AG09319 (cell line): ENCODE measurements around the gene FTSJ3.

Experiments
- DNase-seq: peaks from one replicate; pipeline ENCODE4 v3.0.0-alpha.2; 2010; ENCODE audit warnings: low read depth; ENCODE audit errors: extremely low read depth
- TF ChIP-seq, protein P1 (sequence below): IDR thresholded peaks from 2 replicates; pipeline ENCODE4 v1.5.1; 2011; ENCODE audit warnings: low read depth, mild to moderate bottlenecking, inconsistent platforms, low read length, moderate library complexity

The FTSJ3 gene

DNA sequence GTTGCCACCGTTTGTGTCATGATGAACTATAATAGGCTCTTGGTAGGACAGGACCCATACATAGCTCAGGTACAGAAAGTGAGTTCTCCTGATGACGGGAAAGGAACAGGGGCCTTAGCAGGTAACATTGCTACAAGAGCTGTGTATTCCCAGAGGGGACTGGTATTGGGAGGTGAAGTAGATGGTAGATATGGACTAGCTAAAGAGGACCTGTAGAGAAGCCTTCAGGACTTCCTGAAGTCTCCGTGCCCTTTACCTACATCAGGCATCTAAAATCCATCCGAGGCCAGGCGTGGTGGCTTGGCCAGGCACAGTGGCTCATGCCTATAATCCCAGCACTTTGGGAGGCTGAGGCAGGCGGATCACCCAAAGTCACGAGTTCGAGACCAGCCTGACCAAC lies 27.7 kb upstream of the FTSJ3 start:
- TF ChIP-seq, protein P1, sequence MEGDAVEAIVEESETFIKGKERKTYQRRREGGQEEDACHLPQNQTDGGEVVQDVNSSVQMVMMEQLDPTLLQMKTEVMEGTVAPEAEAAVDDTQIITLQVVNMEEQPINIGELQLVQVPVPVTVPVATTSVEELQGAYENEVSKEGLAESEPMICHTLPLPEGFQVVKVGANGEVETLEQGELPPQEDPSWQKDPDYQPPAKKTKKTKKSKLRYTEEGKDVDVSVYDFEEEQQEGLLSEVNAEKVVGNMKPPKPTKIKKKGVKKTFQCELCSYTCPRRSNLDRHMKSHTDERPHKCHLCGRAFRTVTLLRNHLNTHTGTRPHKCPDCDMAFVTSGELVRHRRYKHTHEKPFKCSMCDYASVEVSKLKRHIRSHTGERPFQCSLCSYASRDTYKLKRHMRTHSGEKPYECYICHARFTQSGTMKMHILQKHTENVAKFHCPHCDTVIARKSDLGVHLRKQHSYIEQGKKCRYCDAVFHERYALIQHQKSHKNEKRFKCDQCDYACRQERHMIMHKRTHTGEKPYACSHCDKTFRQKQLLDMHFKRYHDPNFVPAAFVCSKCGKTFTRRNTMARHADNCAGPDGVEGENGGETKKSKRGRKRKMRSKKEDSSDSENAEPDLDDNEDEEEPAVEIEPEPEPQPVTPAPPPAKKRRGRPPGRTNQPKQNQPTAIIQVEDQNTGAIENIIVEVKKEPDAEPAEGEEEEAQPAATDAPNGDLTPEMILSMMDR, result no peak
- no peak for DNase-seq

DNA sequence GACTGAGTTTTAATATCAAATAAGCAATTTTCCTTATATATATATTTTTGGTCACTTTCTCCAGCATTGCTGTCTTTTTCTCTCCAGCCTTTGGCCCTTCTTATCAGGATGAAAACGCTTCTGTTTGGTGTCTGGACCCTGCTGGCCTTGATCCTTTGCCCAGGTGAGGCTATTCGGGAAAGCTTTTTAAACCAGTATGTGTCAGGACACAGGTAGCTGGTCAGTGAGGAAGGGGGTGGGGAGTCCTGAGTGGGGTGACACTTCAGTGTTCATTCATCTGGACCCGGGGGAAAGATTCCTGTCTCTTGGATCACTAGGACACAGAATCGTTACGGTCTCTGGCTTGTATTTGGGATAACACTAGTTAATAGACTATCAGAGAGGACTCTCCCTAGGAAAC lies 27.2 kb upstream of the FTSJ3 start:
- TF ChIP-seq, protein P1, result no peak
- DNase-seq, result no peak

- TF ChIP-seq, protein P1, result no peak
- no peak for DNase-seq
Measured at GRCh38 chr17:63853260-63853659, 25.8 kb upstream of the FTSJ3 start.

GRCh38 chr17:63850401-63850800 lies 22.9 kb upstream of the FTSJ3 start:
- TF ChIP-seq, protein P1, result no peak
- no peak for DNase-seq

- peak; percentile 66 for DNase-seq
- TF ChIP-seq, protein P1, result peak; percentile 67
Measured at GRCh38 chr17:63848834-63849689, 21.6 kb upstream of the FTSJ3 start.

- DNase-seq, result no peak
- TF ChIP-seq, protein P1, result no peak
Measured at GRCh38 chr17:63847525-63848249, 20.2 kb upstream of the FTSJ3 start.

DNA sequence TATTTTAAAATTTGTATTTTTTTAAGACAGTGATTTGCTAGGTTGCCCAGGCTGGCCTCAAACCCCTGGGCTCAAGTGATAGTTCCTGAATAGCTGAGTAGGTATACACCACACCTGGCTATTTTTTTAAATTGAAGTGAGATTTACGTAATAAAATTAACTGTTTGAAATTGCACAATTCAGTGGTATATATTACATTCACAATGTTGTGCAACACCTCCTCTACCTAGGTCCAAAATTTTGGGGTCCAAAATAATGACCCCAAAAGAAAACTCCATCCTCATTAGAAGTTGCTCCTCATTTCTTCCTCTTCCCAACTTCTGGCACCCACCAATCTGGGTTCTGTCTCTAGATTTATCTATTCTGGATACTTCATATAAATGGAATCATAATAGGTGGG lies 18.0 kb upstream of the FTSJ3 start:
- no peak for DNase-seq
- TF ChIP-seq, protein P1, result no peak
